ENCODE results near the gene SCUBE2.

GRCh38 chr11:9078113-9079086 is 13.0 kb downstream of the SCUBE2 start:
- TF ChIP-seq POLR2AphosphoS5 (IDR thresholded peaks at IDR 0.05; ENCODE audit: insufficient read depth in 1 of 2, low read depth in 1 of 2) = no peak
- no peak for TF ChIP-seq POLR2A (IDR thresholded peaks at IDR 0.05)

Measured in vagina (tissue), 2 donors.